ENCODE results near the gene KRTAP25-1. TPM values are rescaled to one million over a fixed set of nuclear protein-coding genes. Genes with fewer than 3 reads are reported as not detected.

The KRTAP25-1 gene, protein sequence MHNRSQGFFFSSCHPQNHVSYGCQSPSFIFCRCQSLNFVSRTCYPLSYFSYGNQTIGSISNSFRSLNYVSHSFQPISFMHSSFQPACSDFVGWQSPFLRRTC
- total RNA-seq (2012; rRNA removed): not detected in 2 replicates
- not detected in 2 replicates for polyA plus RNA-seq (2012; rRNA removed)
- not detected in 2 replicates for polyA plus RNA-seq (2012; cell fraction: cytosol; rRNA removed)
- polyA plus RNA-seq (2012; cell fraction: nucleus; rRNA removed; ENCODE audit: low replicate concordance): not detected in 2 replicates
- Bru-seq, nascent RNA: not detected
- not detected for BruChase-seq, experiment 1, labeled RNA remaining after a 6-hour chase
- BruChase-seq, experiment 2, labeled RNA remaining after a 2-hour chase: not detected
- long read RNA-seq: 0 reads

DNA sequence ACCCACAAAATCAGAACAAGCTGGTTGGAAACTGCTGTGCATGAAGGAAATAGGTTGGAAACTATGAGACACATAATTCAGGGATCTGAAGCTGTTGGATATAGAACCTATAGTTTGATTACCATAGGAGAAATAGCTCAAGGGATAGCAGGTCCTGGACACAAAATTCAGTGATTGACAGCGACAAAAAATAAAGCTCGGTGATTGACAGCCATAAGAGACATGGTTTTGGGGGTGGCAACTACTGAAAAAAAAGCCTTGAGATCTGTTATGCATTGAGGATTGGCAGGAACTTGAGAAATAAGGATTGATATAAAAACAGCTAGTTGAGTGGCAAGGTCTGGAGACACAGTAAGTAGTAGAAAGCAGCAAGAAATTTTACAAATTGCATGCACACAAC is at the start of gene KRTAP25-1:
KRTAP25-1 (minus strand) TSS at position 300 of the 400 bp plus-strand sequence; CDS start at position 276, 24 bp downstream.
- Histone ChIP-seq H3K23ac (ENCODE audit: low read depth, low read length) (no peak within 1 kb of the TSS), H4K91ac (ENCODE audit: insufficient read depth, low read depth, low read length) (no peak within 1 kb of the TSS), H4K5ac (ENCODE audit: low read depth, low read length) (no peak within 1 kb of the TSS), H3K4ac (ENCODE audit: low read depth, low read length) (no peak within 1 kb of the TSS), H2AK9ac (replicated peaks; ENCODE audit: low read depth, low read length, poor library complexity) (no peak within 1 kb of the TSS), H3K9me3 (ENCODE audit: control insufficient read depth, insufficient read depth, low read length) (peaks cover 2% of the 10 kb centered on the region; the same call in 1 of the 2 replicates), H2AFZ (replicated peaks; ENCODE audit: low read length, poor library complexity) (no peak within 1 kb of the TSS), H4K20me1 (ENCODE audit: insufficient read depth, low read length) (no peaks in the 10 kb centered on the region), H3K9ac (ENCODE audit: low read depth, low read length) (no peak within 1 kb of the TSS), H3K27me3 (ENCODE audit: control insufficient read depth, insufficient read depth, low read length) (no peaks in the 10 kb centered on the region), H3K4me3 (ENCODE audit: insufficient read depth, low read depth, low read length) (no peak within 1 kb of the TSS), H3K14ac (replicated peaks; ENCODE audit: low read depth, low read length) (no peak within 1 kb of the TSS), H4K8ac (ENCODE audit: low read depth in 2 of 2, low read length in 2 of 2) (no peak within 1 kb of the TSS), H3K56ac (ENCODE audit: extremely low read depth, insufficient read depth, low read length) (no peak within 1 kb of the TSS), H2BK5ac (ENCODE audit: low read depth, low read length, poor library complexity, severe bottlenecking) (no peak within 1 kb of the TSS), H2BK15ac (ENCODE audit: low read depth, low read length) (no peak within 1 kb of the TSS), H2AK5ac (ENCODE audit: low read depth, low read length) (no peak within 1 kb of the TSS), H3K36me3 (ENCODE audit: control insufficient read depth, insufficient read depth, low read length) (no peaks in the 10 kb centered on the region), H3K18ac (ENCODE audit: low read depth, low read length) (no peak within 1 kb of the TSS), H2BK20ac (ENCODE audit: low read depth, low read length) (no peak within 1 kb of the TSS), H3K4me1 (ENCODE audit: control insufficient read depth, insufficient read depth, low read length) (no peaks in the 10 kb centered on the region), H3K4me2 (ENCODE audit: low read depth, low read length) (no peak within 1 kb of the TSS), H2BK120ac (ENCODE audit: low read depth, low read length) (no peak within 1 kb of the TSS), H3K27ac (ENCODE audit: insufficient read depth, low read length) (no peak within 1 kb of the TSS), H3K79me1 (ENCODE audit: low read depth in 1 of 2, low read length in 2 of 2) (no peaks in the 10 kb centered on the region), H3K9me1 (ENCODE audit: insufficient read depth, low read length) (no peaks in the 10 kb centered on the region)
- ChIA-PET CTCF (interaction anchor here (1.1 kb wide), 1 partner anchor 9 kb away, joined by 3 read pairs; no protein-coding TSS in a partner anchor), POLR2A (ENCODE audit: unreplicated experiment) (no interaction called here)
- dilution Hi-C loops (cut with HindIII; ENCODE audit: low sequenced_read_pairs, unreplicated experiment): no loop called here
- ATAC-seq (ENCODE audit: low read depth) (no peak), DNase-seq (no peak)
- no peak for TF ChIP-seq POLR2A (IDR thresholded peaks at IDR 0.05; ENCODE audit: low read depth, low read length)
- no peak for TF ChIP-seq BHLHE40 (IDR thresholded peaks at IDR 0.05; ENCODE audit: low read depth, low read length)
- TF ChIP-seq MXI1 (IDR thresholded peaks at IDR 0.05; ENCODE audit: borderline replicate concordance, low read depth, low read length): no peak
- no peak for TF ChIP-seq MAFK (IDR thresholded peaks at IDR 0.05; ENCODE audit: low read depth, low read length)
- no peak for TF ChIP-seq MAZ (IDR thresholded peaks at IDR 0.05; ENCODE audit: borderline replicate concordance, low read depth, low read length)
- no peak for TF ChIP-seq RAD21 (IDR thresholded peaks at IDR 0.05; ENCODE audit: low read length)
- TF ChIP-seq RFX5 (IDR thresholded peaks at IDR 0.05; ENCODE audit: low read depth, low read length): no peak
- TF ChIP-seq CEBPB (IDR thresholded peaks at IDR 0.05; ENCODE audit: low read depth, low read length): no peak
- TF ChIP-seq RCOR1 (IDR thresholded peaks at IDR 0.05; ENCODE audit: insufficient replicate concordance, low read length): no peak
- no peak for TF ChIP-seq FOS (IDR thresholded peaks at IDR 0.05; ENCODE audit: low read depth, low read length)
- TF ChIP-seq, protein P1, sequence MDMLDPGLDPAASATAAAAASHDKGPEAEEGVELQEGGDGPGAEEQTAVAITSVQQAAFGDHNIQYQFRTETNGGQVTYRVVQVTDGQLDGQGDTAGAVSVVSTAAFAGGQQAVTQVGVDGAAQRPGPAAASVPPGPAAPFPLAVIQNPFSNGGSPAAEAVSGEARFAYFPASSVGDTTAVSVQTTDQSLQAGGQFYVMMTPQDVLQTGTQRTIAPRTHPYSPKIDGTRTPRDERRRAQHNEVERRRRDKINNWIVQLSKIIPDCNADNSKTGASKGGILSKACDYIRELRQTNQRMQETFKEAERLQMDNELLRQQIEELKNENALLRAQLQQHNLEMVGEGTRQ (IDR thresholded peaks at IDR 0.05; ENCODE audit: low read depth, low read length): no peak
- TF ChIP-seq CHD1 (IDR thresholded peaks at IDR 0.05; ENCODE audit: low read depth, low read length): no peak
- TF ChIP-seq, protein P2, sequence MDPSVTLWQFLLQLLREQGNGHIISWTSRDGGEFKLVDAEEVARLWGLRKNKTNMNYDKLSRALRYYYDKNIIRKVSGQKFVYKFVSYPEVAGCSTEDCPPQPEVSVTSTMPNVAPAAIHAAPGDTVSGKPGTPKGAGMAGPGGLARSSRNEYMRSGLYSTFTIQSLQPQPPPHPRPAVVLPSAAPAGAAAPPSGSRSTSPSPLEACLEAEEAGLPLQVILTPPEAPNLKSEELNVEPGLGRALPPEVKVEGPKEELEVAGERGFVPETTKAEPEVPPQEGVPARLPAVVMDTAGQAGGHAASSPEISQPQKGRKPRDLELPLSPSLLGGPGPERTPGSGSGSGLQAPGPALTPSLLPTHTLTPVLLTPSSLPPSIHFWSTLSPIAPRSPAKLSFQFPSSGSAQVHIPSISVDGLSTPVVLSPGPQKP (IDR thresholded peaks at IDR 0.05; ENCODE audit: borderline replicate concordance, low read depth, low read length): no peak
- in situ Hi-C loops (cut with MboI; ENCODE audit: low sequenced_read_pairs): no loop called here
- WGBS, 2 experiments (ENCODE audit: extremely low coverage in 2 of 2, insufficient read length in 1 of 2): no CpG with 5 or more reads among the region's 2 CpGs
- intact Hi-C loops (cut with micrococcal nuclease): no loop called here
- no TSS peak for BruUV-seq (replicated peaks)

Data from IMR-90 (cell line).